Kidney capillary endothelial cell (primary cell): ENCODE data around the gene C4orf54.

Experiments used
- DNase-seq: peaks from one replicate; pipeline ENCODE4 v3.0.0-alpha.2; 2018; ENCODE audit warnings: low spot score

Gene C4orf54

GRCh38 chr4:99617374-99617773 lies 40.3 kb downstream of the C4orf54 start:
- DNase-seq = no peak

- no peak for DNase-seq
These were observed 42.3 kb downstream of the C4orf54 start for GRCh38 chr4:99615170-99615820.

- DNase-seq = no peak
These were observed 43.1 kb downstream of the C4orf54 start for GRCh38 chr4:99614491-99614890.

DNA sequence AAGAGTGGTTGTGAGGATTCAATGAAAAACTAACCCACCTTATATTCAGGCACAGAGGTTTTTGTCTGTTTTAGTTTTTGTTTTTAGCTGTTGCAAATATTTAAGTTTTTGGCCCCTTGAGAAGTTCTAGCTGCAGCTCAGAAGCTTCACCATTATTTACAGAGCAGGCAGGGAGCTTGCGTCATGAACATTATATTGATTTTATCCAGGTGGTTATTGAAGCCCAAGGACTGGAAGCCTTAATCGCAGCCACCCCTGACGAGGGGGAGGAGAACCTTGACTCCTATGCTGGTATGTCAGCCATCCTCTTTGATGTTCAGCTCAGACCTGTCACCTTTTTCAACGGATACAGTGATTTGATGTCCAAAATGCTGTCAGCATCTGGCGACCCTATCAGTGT lies 44.9 kb downstream of the C4orf54 start:
- no peak for DNase-seq

- no peak for DNase-seq
These were observed 45.3 kb downstream of the C4orf54 start for GRCh38 chr4:99612281-99612680.

DNA sequence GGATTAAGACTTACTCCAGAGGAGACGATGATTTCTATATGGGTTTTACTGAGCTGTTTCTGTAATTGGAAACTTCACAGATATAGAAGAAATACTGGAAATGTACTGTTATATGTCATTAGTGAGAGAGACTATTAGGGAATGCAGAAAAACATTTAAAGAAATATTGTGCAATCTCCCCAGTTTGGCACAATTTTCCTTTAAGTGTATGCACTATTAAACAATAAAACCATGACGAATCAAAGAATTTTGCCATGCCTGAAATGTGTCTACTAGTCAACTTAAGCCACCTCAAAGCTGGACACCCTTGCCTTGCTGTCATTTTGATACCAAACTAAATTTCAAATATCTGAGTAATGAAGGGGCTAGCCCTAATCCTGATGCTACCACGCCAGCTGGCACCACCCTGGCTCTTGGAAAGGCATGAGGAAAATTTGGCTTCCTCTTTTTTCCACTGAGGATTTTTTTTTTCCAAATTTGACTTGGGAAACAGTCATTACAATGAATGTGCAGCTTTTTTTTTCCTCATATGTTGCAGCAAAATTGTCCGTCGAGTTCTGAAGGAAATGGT lies 46.9 kb downstream of the C4orf54 start:
- DNase-seq = no peak

DNA sequence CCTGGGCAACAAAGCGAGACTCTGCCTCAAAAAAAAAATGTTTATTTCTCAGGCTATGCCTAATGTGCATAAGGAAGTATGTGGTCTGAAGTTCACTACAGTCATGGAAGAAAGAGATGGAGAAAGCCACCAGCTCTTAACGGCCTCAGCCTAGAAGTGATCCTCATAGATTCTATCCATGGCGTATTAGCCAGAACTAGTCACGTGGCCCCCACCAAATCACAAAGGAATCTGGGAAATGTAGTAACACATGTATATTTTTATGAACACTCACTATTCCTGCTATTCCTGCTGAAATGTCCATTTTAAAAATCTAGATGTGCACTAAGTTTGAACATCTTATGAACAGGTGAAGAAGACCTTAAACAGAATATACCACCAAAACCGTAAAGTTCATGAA lies 49.2 kb downstream of the C4orf54 start:
- DNase-seq = no peak
